ENCODE data around the gene LEMD2.

GRCh38 chr6:33822575-33823395, 33.9 kb upstream of the LEMD2 start:
- TF ChIP-seq, protein P1, sequence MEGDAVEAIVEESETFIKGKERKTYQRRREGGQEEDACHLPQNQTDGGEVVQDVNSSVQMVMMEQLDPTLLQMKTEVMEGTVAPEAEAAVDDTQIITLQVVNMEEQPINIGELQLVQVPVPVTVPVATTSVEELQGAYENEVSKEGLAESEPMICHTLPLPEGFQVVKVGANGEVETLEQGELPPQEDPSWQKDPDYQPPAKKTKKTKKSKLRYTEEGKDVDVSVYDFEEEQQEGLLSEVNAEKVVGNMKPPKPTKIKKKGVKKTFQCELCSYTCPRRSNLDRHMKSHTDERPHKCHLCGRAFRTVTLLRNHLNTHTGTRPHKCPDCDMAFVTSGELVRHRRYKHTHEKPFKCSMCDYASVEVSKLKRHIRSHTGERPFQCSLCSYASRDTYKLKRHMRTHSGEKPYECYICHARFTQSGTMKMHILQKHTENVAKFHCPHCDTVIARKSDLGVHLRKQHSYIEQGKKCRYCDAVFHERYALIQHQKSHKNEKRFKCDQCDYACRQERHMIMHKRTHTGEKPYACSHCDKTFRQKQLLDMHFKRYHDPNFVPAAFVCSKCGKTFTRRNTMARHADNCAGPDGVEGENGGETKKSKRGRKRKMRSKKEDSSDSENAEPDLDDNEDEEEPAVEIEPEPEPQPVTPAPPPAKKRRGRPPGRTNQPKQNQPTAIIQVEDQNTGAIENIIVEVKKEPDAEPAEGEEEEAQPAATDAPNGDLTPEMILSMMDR (IDR thresholded peaks at IDR 0.05), result peak in 1 of 6 experiments; percentile 12
- TF ChIP-seq POLR2A (IDR thresholded peaks at IDR 0.05), result no peak
